Measurements from ENCODE around the gene SPACA7. TPM values are rescaled to one million over a fixed set of nuclear protein-coding genes. Genes with fewer than 3 reads are reported as not detected.

The SPACA7 gene
- total RNA-seq, 1 experiment from 2014 or later: not detected

- no peak for DNase-seq (ENCODE audit: low read depth, low spot score)
- in situ Hi-C loops (cut with HindIII; ENCODE audit: low pct_unique_long_range_greater_than_20kb, low sequenced_read_pairs): no loop called here
Measured at GRCh38 chr13:112468069-112468468, 91.9 kb downstream of the SPACA7 start.

GRCh38 chr13:112469071-112469745, 93.1 kb downstream of the SPACA7 start:
- in situ Hi-C loops (cut with HindIII; ENCODE audit: low pct_unique_long_range_greater_than_20kb, low sequenced_read_pairs): no loop called here
- DNase-seq (ENCODE audit: low read depth, low spot score): no peak

GRCh38 chr13:112473818-112474217, 97.7 kb downstream of the SPACA7 start:
- DNase-seq (ENCODE audit: low read depth, low spot score): no peak
- in situ Hi-C loops (cut with HindIII; ENCODE audit: low pct_unique_long_range_greater_than_20kb, low sequenced_read_pairs): no loop called here

- DNase-seq (ENCODE audit: low read depth, low spot score): no peak
- in situ Hi-C loops (cut with HindIII; ENCODE audit: low pct_unique_long_range_greater_than_20kb, low sequenced_read_pairs): no loop called here
Measured at GRCh38 chr13:112474869-112475268, 98.7 kb downstream of the SPACA7 start.

GRCh38 chr13:112475889-112476288, 99.7 kb downstream of the SPACA7 start:
- no peak for DNase-seq (ENCODE audit: low read depth, low spot score)
- in situ Hi-C loops (cut with HindIII; ENCODE audit: low pct_unique_long_range_greater_than_20kb, low sequenced_read_pairs): no loop called here

GRCh38 chr13:112477070-112477619, 101.0 kb downstream of the SPACA7 start:
- no peak for DNase-seq (ENCODE audit: low read depth, low spot score)
- in situ Hi-C loops (cut with HindIII; ENCODE audit: low pct_unique_long_range_greater_than_20kb, low sequenced_read_pairs): no loop called here

GRCh38 chr13:112479389-112479788, 103.2 kb downstream of the SPACA7 start:
- in situ Hi-C loops (cut with HindIII; ENCODE audit: low pct_unique_long_range_greater_than_20kb, low sequenced_read_pairs): no loop called here
- DNase-seq (ENCODE audit: low read depth, low spot score): no peak

GRCh38 chr13:112481458-112481857, 105.3 kb downstream of the SPACA7 start:
- no peak for DNase-seq (ENCODE audit: low read depth, low spot score)
- in situ Hi-C loops (cut with HindIII; ENCODE audit: low pct_unique_long_range_greater_than_20kb, low sequenced_read_pairs): no loop called here

GRCh38 chr13:112483299-112483698, 107.1 kb downstream of the SPACA7 start:
- in situ Hi-C loops (cut with HindIII; ENCODE audit: low pct_unique_long_range_greater_than_20kb, low sequenced_read_pairs): no loop called here
- DNase-seq (ENCODE audit: low read depth, low spot score): no peak

Other genes with a start within 250 kb of the SPACA7 start
- 16.8 and 17.1 TPM in 2 replicates for gene TUBGCP3, start 211.8 kb downstream of the SPACA7 start, total RNA-seq (2014; rRNA removed; shearing (Covaris generic))